H1 (cell line): ENCODE results near the gene ZBP1. TPM values are rescaled to one million over a fixed set of nuclear protein-coding genes. Genes with fewer than 3 reads are reported as not detected.

ENCODE experiments used
- CTCF ChIA-PET: fragments of 300-600 bp; sonication (Branson Sonifier 250); formaldehyde crosslinking; loops from one replicate; lab custom pipeline; 2021; ENCODE audit not compliant: partially characterized antibody; lab: Charles Lee
- POLR2A ChIA-PET: fragments of 300-600 bp; sonication (Branson Sonifier 250); formaldehyde crosslinking; loops from one replicate; lab custom pipeline; 2021; ENCODE audit warnings: inconsistent platforms; ENCODE audit not compliant: partially characterized antibody; lab: Charles Lee
- DNase-seq, 2 experiments: peaks; one replicate each; pipeline versions ENCODE4 v3.0.0 to v3.0.0-alpha.2; 2010 to 2022; ENCODE audit warnings: low spot score in 2 of 2, low read depth in 1 of 2, mixed read lengths in 1 of 2
- FAIRE-seq: peaks from 2 replicates; lab custom pipeline; 2011; peaks lifted over from hg19 to GRCh38; lab: Jason Lieb, UNC
- H2AFZ ChIP-seq: 2 replicates; pipeline ENCODE4 v1.8.1; 2012; ENCODE audit warnings: low read length, inconsistent platforms
- H2AK5ac ChIP-seq: 2 replicates; pipeline ENCODE4 v1.6.1; 2013; ENCODE audit warnings: low read depth, low read length
- H2BK120ac ChIP-seq: replicated peaks from 2 replicates; pipeline ENCODE3; 2013; ENCODE audit warnings: low read depth, low read length, inconsistent platforms
- H2BK12ac ChIP-seq: 2 replicates; pipeline ENCODE4 v1.6.1; 2013; ENCODE audit warnings: low read depth, low read length
- H2BK15ac ChIP-seq: 2 replicates; pipeline ENCODE4 v1.6.1; 2013; ENCODE audit warnings: low read length
- H2BK20ac ChIP-seq: 2 replicates; pipeline ENCODE4 v1.6.1; 2013; ENCODE audit warnings: low read length
- H2BK5ac ChIP-seq: 2 replicates; pipeline ENCODE4 v1.6.1; 2013; ENCODE audit warnings: low read depth, low read length
- H3K14ac ChIP-seq: 2 replicates; pipeline ENCODE4 v1.6.1; 2013; ENCODE audit warnings: inconsistent platforms; ENCODE audit not compliant: insufficient read length
- H3K18ac ChIP-seq: 2 replicates; pipeline ENCODE4 v1.6.1; 2013; ENCODE audit warnings: low read length; ENCODE audit errors: extremely low read depth
- H3K23ac ChIP-seq: 2 replicates; pipeline ENCODE4 v1.6.1; 2013; ENCODE audit warnings: inconsistent platforms; ENCODE audit not compliant: insufficient read length
- H3K23me2 ChIP-seq: 2 replicates; pipeline ENCODE4 v1.6.1; 2013; ENCODE audit warnings: low read depth, low read length
- H3K27ac ChIP-seq: 2 replicates; pipeline ENCODE4 v1.6.1; 2011; ENCODE audit warnings: low read depth, low read length, inconsistent platforms
- H3K27me3 ChIP-seq, 4 experiments: replicated peaks in 1 of 4; 1 replicate in 1 of 4; 2 replicates in 3 of 4; pipeline versions ENCODE4 v1.6.1 to v1.8.1; 2011 to 2013; ENCODE audit warnings: low read length in 3 of 4, mild to moderate bottlenecking in 3 of 4, inconsistent platforms in 2 of 4, mixed read lengths in 2 of 4, moderate library complexity in 1 of 4; ENCODE audit not compliant: control insufficient read depth in 3 of 4, insufficient read depth in 3 of 4; ENCODE audit errors: extremely low read depth in 1 of 4
- H3K36me3 ChIP-seq, 4 experiments: 2 replicates each; pipeline versions ENCODE4 v1.6.1 to v1.8.1; 2011 to 2013; ENCODE audit warnings: mild to moderate bottlenecking in 4 of 4, low read length in 3 of 4, moderate library complexity in 2 of 4, control low read depth in 1 of 4, inconsistent platforms in 1 of 4; ENCODE audit not compliant: insufficient read depth in 4 of 4, control insufficient read depth in 2 of 4
- H3K4ac ChIP-seq: replicated peaks from 2 replicates; pipeline ENCODE3; 2013; ENCODE audit warnings: low read length, low read depth, mixed read lengths, inconsistent platforms; ENCODE audit not compliant: insufficient read length
- H3K4me1 ChIP-seq, 4 experiments: replicated peaks in 1 of 4; 1 replicate in 1 of 4; 2 replicates in 3 of 4; pipeline versions ENCODE4 v1.6.1 to v1.8.1; 2011 to 2013; ENCODE audit warnings: low read length in 3 of 4, inconsistent platforms in 2 of 4, mixed read lengths in 1 of 4; ENCODE audit not compliant: insufficient read depth in 4 of 4, control insufficient read depth in 3 of 4
- H3K4me2 ChIP-seq, 2 experiments: 2 replicates each; pipeline versions ENCODE4 v1.6.1 to v1.8.1; 2011 to 2013; ENCODE audit warnings: low read depth in 2 of 2, low read length in 2 of 2, control low read depth in 1 of 2, inconsistent platforms in 1 of 2, mild to moderate bottlenecking in 1 of 2; ENCODE audit not compliant: insufficient read depth in 1 of 2
- H3K4me3 ChIP-seq, 4 experiments: fragments of 200-600, 300-600 bp in 1 of 4; sonication (generic), shearing (Covaris generic), sonication (Bioruptor Twin) in 1 of 4; 2 replicates each; pipeline versions ENCODE4 v1.5.1 to v1.8.1; 2011 to 2016; ENCODE audit warnings: low read length in 4 of 4, low read depth in 3 of 4, control low read depth in 2 of 4, inconsistent platforms in 2 of 4, mild to moderate bottlenecking in 2 of 4, mixed read lengths in 1 of 4, moderate library complexity in 1 of 4; ENCODE audit not compliant: insufficient read depth in 2 of 4; ENCODE audit errors: extremely low read depth in 1 of 4
- H3K56ac ChIP-seq: replicated peaks from 2 replicates; pipeline ENCODE3; 2013; ENCODE audit warnings: low read depth, mild to moderate bottlenecking, mixed read lengths, low read length, inconsistent platforms; ENCODE audit not compliant: insufficient read length
- H3K79me1 ChIP-seq: 2 replicates; pipeline ENCODE4 v1.6.1; 2013; ENCODE audit warnings: low read depth, low read length, control low read depth
- H3K79me2 ChIP-seq, 2 experiments: 2 replicates each; pipeline versions ENCODE4 v1.6.1 to v1.8.1; 2012 to 2013; ENCODE audit warnings: low read length in 2 of 2, mild to moderate bottlenecking in 2 of 2, inconsistent platforms in 1 of 2; ENCODE audit not compliant: insufficient read depth in 2 of 2, control insufficient read depth in 1 of 2
- H3K9ac ChIP-seq, 4 experiments: replicated peaks in 1 of 4; 1 replicate in 1 of 4; 2 replicates in 3 of 4; pipeline versions ENCODE4 v1.6.1 to v1.8.1; 2011 to 2013; ENCODE audit warnings: low read depth in 3 of 4, low read length in 3 of 4, control low read depth in 2 of 4, mild to moderate bottlenecking in 2 of 4, moderate library complexity in 2 of 4, inconsistent platforms in 1 of 4; ENCODE audit errors: extremely low read depth in 1 of 4
- H3K9me3 ChIP-seq, 2 experiments: 2 replicates each; pipeline versions ENCODE4 v1.6.1 to v1.8.1; 2012 to 2013; ENCODE audit warnings: mild to moderate bottlenecking in 2 of 2, moderate library complexity in 2 of 2, control low read depth in 1 of 2, inconsistent platforms in 1 of 2, low read depth in 1 of 2, low read length in 1 of 2, mixed read lengths in 1 of 2; ENCODE audit not compliant: insufficient read depth in 2 of 2
- H4K20me1 ChIP-seq, 2 experiments: replicated peaks in 1 of 2; 2 replicates each; pipeline versions ENCODE3 to v1.8.1; 2011 to 2013; ENCODE audit warnings: inconsistent platforms in 2 of 2, low read length in 2 of 2, mild to moderate bottlenecking in 1 of 2; ENCODE audit not compliant: insufficient read depth in 2 of 2, control insufficient read depth in 1 of 2
- H4K5ac ChIP-seq: 2 replicates; pipeline ENCODE4 v1.6.1; 2013; ENCODE audit warnings: low read length, low read depth, mixed read lengths, inconsistent platforms; ENCODE audit not compliant: insufficient read length
- H4K8ac ChIP-seq: 2 replicates; pipeline ENCODE4 v1.8.0; 2013; ENCODE audit warnings: mild to moderate bottlenecking, moderate library complexity, low read length, inconsistent platforms; ENCODE audit not compliant: insufficient read depth; ENCODE audit errors: extremely low read depth
- H4K91ac ChIP-seq: replicated peaks from 2 replicates; pipeline ENCODE3; 2013; ENCODE audit warnings: low read length, mixed read lengths, inconsistent platforms; ENCODE audit not compliant: insufficient read length
- EGR1 ChIP-seq: IDR thresholded peaks from 2 replicates; pipeline ENCODE4 v1.6.1; 2011; ENCODE audit warnings: low read depth, low read length, borderline replicate concordance
- JUN ChIP-seq: IDR thresholded peaks from 2 replicates; pipeline ENCODE4 v1.6.1; 2011; ENCODE audit warnings: low read depth, mild to moderate bottlenecking, improper control_type of control experiment, low read length
- MAX ChIP-seq: IDR thresholded peaks from 2 replicates; pipeline ENCODE4 v1.6.1; 2012; ENCODE audit warnings: inconsistent platforms
- NANOG ChIP-seq: IDR thresholded peaks from 2 replicates; pipeline ENCODE4 v1.6.1; 2011; ENCODE audit warnings: low read length, low read depth, mild to moderate bottlenecking, inconsistent platforms; ENCODE audit not compliant: insufficient read depth, poor library complexity, severe bottlenecking
- POLR2AphosphoS5 ChIP-seq: IDR thresholded peaks from 2 replicates; pipeline ENCODE4 v1.6.1; 2011; ENCODE audit warnings: low read depth, low read length
- SP1 ChIP-seq: IDR thresholded peaks from 2 replicates; pipeline ENCODE4 v1.6.1; 2011; ENCODE audit warnings: low read depth, low read length
- SP2 ChIP-seq: IDR thresholded peaks from 2 replicates; pipeline ENCODE4 v1.6.1; 2012; ENCODE audit warnings: mild to moderate bottlenecking, low read length, inconsistent platforms
- SP4 ChIP-seq: IDR thresholded peaks from 2 replicates; pipeline ENCODE4 v1.6.1; 2012; ENCODE audit warnings: low read length, inconsistent platforms
- SUZ12 ChIP-seq: fragments of 200-600 bp; sonication (generic); IDR thresholded peaks from 2 replicates; pipeline ENCODE4 v1.6.1; 2012; ENCODE audit warnings: mild to moderate bottlenecking, inconsistent platforms, low read length, moderate library complexity, mixed read lengths
- TAF1 ChIP-seq: IDR thresholded peaks from 2 replicates; pipeline ENCODE4 v1.6.1; 2011; ENCODE audit warnings: mild to moderate bottlenecking, low read depth, low read length
- TAF7 ChIP-seq: optimal IDR thresholded peaks from 2 replicates; pipeline ENCODE3; 2011; ENCODE audit warnings: low read depth, mild to moderate bottlenecking, inconsistent platforms, low read length, moderate library complexity, borderline replicate concordance
- YY1 ChIP-seq: IDR thresholded peaks from 2 replicates; pipeline ENCODE4 v1.6.1; 2011; ENCODE audit warnings: low read depth, mild to moderate bottlenecking, low read length
- WGBS, 2 experiments: shearing (Covaris generic) in 1 of 2; methylation state at CpG; one replicate each; pipeline versions ENCODE4 v1.1.6 to v1.1.7; 2013 to 2015; ENCODE audit warnings: low lambda C conversion rate in 2 of 2, mixed read lengths in 2 of 2, inconsistent platforms in 1 of 2, low coverage in 1 of 2, missing lambda C conversion rate in 1 of 2; ENCODE audit not compliant: insufficient replicate concordance in 2 of 2, insufficient coverage in 1 of 2, insufficient read length in 1 of 2; ENCODE audit errors: extremely low coverage in 1 of 2, missing lambda C conversion rate in 1 of 2; 5-methylcytosine and 5-hydroxymethylcytosine counted together
- polyA plus RNA-seq, 7 experiments: library from polyadenylated mRNA; depleted of rRNA in 3 of 7; stranded (reverse) in 5 of 7; unstranded in 2 of 7; fragments of >200 nt in 5 of 7; fragments of 200-250 nt in 2 of 7; gene quantifications; 1 replicate in 5 of 7; 2 replicates in 1 of 7; 4 replicates in 1 of 7; pipeline versions ENCODE4 v1.2.1 to v1.2.3, GENCODE V29; 2011 to 2013; ENCODE audit warnings: missing spikeins in 2 of 7, mixed read lengths in 2 of 7
- total RNA-seq: library from RNA; stranded (reverse); fragmentation: NEBNext Ultra II Directional; extraction: Animal tissue kit (Norgen Biotek cat#: 25700); gene quantifications from 2 replicates; pipeline ENCODE4 v1.2.1, GENCODE V29; 2021

Gene ZBP1
- total and polyA plus RNA-seq, 2 of the 8 experiments (the other 6 are each of a cell fraction or from before 2014, with no cell fraction given) = not detected

GRCh38 chr20:57570920-57571319, 49.3 kb downstream of the ZBP1 start:
- H4K91ac ChIP-seq = no peak overlapping the region
- no peaks in the 10 kb centered on the region for H4K20me1 ChIP-seq
- peaks cover 0 to 10% (median 3%) of the 10 kb centered on the region in 4 experiments; a peak in 4 of 7 replicates for H3K4me1 ChIP-seq
- no peak overlapping the region for H2BK5ac ChIP-seq
- H3K23ac ChIP-seq = no peak overlapping the region
- CTCF ChIA-PET = interaction anchor here (1.3 to 7.9 kb wide), 2 partner anchors 14 to 22 kb away, joined by 6 to 67 read pairs; no protein-coding TSS in a partner anchor
- no peak overlapping the region for H3K9ac ChIP-seq
- no peaks in the 10 kb centered on the region for H3K79me1 ChIP-seq
- DNase-seq (no peak), FAIRE-seq (no peak)
- H2AFZ ChIP-seq = no peak overlapping the region
- H3K9me3 ChIP-seq = no peaks in the 10 kb centered on the region
- H3K4me3 ChIP-seq = no peak overlapping the region
- H3K79me2 ChIP-seq = no peaks in the 10 kb centered on the region
- TF ChIP-seq SP1 = no peak
- TF ChIP-seq YY1 = no peak
- no peak for TF ChIP-seq POLR2AphosphoS5
- no peak for TF ChIP-seq NANOG
- no peak for TF ChIP-seq SP4
- TF ChIP-seq JUN = no peak
- TF ChIP-seq MAX = no peak
- TF ChIP-seq SUZ12 = no peak
- TF ChIP-seq EGR1 = no peak
- TF ChIP-seq TAF7 = no peak
- no peak for TF ChIP-seq SP2
- TF ChIP-seq TAF1 = no peak
- H3K18ac ChIP-seq = no peak overlapping the region
- H2BK120ac ChIP-seq = no peak overlapping the region
- H3K4me2 ChIP-seq = no peak overlapping the region
- 91% methylated on average over 8 of the region's 8 CpGs; no CpG with 5 or more reads in 1 of the 2 experiments for WGBS, 2 experiments
- H3K56ac ChIP-seq = no peak overlapping the region
- H3K23me2 ChIP-seq = no peaks in the 10 kb centered on the region
- no peak overlapping the region for H3K14ac ChIP-seq
- no peak overlapping the region for H2BK15ac ChIP-seq
- no peaks in the 10 kb centered on the region for H3K36me3 ChIP-seq
- no peak overlapping the region for H3K4ac ChIP-seq
- H2AK5ac ChIP-seq = no peak overlapping the region
- H2BK12ac ChIP-seq = no peak overlapping the region
- H3K27ac ChIP-seq = no peak overlapping the region
- peaks cover 0 to 4% (median 0%) of the 10 kb centered on the region in 4 experiments; a peak in 4 of 7 replicates for H3K27me3 ChIP-seq
- POLR2A ChIA-PET = interaction anchor here (1.0 kb wide), 1 partner anchor 9 kb away, joined by 3 read pairs; no protein-coding TSS in a partner anchor
- no peak overlapping the region for H2BK20ac ChIP-seq
- H4K5ac ChIP-seq = no peak overlapping the region
- no peak overlapping the region for H4K8ac ChIP-seq
